Ureter (tissue), 1 donor: ENCODE data around the gene MPST. TPM values are rescaled to one million over a fixed set of nuclear protein-coding genes. Genes with fewer than 3 reads are reported as not detected.

Experiments used
- DNase-seq: peaks from one replicate; pipeline ENCODE4 v3.0.0-alpha.2; 2020; ENCODE audit warnings: low spot score
- total RNA-seq: library from RNA; stranded (reverse); gene quantifications from one replicate; pipeline ENCODE4 v1.2.4, GENCODE V29; 2023
- donor health status: DM: yes; HTN: yes; CAD: no.

Gene MPST
- total RNA-seq, 1 donor from 2014 or later: 42.7 TPM

DNA sequence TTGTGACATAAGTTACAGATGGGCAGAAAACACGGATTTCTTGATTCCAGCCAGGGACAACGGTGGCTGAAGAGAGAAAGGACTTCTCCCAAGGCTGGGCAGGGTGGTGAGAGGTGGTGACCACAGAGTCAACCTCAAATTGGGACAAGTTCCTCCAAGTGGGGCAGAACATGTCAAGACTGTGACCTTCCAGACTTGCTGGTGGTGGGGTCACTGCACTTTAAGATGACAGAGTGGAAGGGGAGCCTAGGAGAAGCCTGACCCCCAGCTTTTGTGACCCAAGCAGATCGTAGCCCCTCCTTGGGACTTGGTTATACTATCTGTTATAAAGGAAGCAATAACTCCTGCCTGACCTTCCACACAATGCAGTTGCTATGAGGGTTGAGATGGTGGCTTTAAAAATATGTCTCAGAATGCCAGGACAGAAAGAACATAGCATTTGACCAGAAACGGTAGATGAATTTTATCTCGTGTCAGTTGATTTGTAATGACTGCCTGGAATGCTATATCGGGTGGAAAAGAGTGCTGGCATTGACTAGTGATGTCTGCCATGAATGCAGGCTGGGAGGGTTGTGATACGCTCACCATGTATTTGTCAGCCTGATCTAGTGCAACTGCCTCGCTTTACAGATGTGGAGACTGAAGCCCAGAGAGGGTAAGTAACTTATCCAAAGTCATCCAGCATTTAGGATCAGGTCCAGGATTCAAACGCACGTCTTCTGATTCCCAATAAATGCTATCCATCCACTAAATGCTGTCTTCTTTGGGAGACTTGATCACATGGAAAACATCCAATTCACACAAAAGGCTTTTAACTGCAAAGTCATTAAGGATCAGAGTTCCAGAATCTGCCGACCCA is 18.6 kb upstream of the MPST start:
- DNase-seq: no peak

- no peak for DNase-seq
Observed at GRCh38 chr22:37001826-37002225, 17.7 kb upstream of the MPST start.

DNA sequence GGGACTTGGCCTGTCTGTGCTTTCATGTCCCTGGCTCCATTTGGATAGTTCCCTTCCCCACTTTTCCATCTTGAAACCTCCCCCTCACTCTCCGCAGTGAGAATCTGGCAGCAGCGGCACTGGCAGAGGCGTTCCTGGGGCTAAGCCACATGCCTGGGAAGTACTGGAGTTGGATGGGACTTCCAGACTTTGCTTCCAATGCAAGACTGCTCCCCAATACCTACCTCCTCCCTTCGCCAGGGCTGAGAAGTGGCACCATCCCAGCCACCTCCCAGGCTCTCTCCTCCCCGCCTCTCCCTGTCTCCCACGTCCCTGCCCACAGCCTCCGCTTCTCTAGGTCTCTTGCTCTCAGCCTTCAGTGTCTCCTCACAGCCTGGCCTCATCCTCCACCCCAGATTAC is 16.9 kb upstream of the MPST start:
- no peak for DNase-seq

GRCh38 chr22:37007651-37008050 is 11.9 kb upstream of the MPST start:
- DNase-seq: no peak

GRCh38 chr22:37008365-37008764 is 11.2 kb upstream of the MPST start:
- no peak for DNase-seq

GRCh38 chr22:37009490-37009889 is 10.1 kb upstream of the MPST start:
- no peak for DNase-seq

DNA sequence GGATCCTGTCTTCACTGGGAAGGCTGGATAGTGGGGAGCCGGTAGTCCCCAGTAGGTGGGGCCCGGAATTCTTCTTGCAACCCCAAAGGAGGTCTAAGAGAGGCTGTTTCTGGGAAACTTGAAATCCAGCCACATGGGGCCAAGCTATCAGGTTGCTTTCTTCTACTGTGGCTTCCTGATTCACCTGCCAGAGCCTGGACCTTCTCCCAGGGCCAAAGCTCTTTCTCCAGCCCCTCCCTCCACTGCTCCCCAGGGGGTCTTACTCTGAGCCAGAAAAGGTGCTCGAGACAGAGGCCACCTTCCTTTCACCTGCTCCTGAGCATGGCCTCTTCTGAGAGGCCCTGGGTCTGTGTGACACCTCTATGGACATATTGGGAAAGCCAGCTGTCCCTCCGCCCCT is 9.4 kb upstream of the MPST start:
- DNase-seq: no peak

DNA sequence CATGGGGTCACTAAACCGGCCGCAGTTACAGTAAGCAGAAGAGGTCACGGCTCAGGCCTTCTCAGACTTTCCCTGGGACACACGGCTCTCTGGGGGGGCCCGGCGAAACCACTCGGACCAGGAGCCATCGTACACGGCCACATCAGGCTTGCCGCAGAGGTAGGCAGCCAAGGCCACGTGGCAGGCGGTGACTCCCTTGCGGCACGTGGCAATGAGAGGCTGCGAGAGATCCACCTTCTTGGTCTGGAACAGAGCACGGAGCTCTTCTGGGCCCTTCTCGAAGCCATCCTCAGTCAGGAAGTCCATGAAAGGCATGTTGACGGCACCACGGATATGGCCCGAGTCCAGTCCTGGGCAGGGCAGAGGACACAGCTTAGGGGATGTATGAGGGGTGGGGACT is 8.6 kb upstream of the MPST start:
- DNase-seq: no peak

GRCh38 chr22:37011472-37011871 is 8.1 kb upstream of the MPST start:
- DNase-seq: no peak

GRCh38 chr22:37012262-37012904 is 7.2 kb upstream of the MPST start:
- DNase-seq: no peak

DNA sequence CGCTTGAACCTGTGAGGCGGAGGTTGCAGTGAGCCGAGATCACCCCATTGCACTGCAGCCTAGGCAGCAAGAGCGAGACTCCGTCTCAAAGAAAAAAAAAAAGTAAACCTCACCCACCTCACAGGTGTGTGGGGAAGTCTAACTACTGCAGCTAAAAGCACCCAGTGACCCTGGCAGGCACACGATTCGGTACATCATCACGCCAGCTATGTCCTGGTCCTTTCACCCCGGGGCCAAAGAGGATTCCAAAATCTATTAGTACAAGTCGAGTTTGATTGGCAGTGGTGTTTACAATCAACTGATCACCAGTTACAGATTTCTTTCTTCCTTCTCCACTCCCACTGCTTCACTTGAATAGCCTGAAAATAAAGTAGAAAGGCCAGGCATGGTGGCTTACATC is 6.6 kb upstream of the MPST start:
- DNase-seq: no peak

DNA sequence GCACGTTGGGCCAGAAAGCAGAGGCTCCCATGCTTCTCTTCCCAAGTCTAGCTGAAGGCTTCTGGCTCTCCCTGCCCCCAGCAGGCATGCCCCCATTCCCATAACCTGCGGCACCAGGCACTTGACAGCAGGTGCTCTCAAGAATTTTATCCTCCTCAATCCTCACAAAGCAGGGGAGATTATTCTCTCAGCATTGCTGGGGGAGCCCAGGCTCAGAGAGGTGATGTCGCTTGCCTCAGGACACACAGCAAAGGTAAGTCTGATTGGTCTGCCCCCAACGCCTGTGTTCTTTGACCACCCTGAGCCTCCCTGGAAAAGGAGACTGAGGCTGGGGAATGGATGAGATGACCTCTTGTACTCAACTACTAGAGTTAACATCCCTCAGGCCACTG is 5.1 kb upstream of the MPST start:
- no peak for DNase-seq

DNA sequence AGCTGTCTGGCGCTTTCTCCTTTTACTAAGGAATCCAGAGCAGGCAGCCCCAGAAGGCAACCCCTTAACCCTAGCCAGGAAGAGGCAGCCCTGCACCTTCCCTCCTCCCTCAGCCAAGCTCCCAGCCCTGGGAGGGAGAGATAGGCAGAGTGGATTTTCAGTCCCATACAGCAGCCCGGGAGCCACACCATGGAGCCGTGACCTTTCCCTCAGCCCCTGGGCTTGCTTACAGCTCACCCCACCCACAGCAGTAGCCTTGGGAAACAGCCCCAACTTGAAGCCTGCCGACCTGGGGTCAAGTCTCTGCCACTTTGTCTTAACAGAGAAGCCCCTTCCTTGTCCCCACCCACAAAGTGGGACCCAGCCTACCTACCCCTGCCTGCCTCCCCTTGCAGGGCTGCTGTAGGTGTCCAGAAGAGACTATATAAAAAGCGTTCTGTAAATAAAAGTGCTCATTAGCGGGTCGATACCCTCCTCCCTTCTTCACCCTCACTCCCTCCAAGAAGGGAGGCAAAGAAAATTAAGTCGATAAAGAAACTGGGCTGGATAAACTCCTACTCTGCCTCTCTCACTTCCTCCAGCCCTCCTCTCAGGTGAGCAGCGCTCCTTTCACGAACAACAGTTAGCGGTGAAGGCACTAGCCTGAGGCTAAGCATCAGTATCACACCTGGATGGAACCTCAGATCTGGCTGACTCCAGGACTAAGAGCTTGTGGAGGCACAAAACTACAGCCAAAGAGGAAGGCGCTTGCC is 4.5 kb upstream of the MPST start:
- no peak for DNase-seq

GRCh38 chr22:37015587-37015878 is 4.0 kb upstream of the MPST start:
- no peak for DNase-seq

GRCh38 chr22:37016134-37016910 is 3.2 kb upstream of the MPST start:
- no peak for DNase-seq

DNA sequence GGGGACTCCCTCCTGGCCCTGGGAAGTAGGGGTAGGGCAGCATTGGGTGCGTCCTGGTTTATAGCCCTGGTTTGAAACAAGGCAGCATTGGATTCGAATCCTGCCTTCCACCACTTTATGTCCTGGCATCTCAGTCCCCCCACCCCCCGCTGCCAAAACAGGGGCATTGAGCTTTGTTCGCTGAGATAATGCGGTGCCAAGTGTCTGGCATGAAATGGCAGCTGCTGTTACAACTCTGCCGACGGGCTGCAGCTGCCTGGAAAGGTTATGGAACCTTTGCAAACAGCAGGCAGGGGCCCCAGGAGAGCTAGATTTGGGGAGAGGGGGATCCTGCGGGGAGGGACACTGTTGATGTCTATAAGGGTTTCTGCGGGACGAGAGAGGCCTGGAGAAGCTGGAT is 2.2 kb upstream of the MPST start:
- DNase-seq: no peak

DNA sequence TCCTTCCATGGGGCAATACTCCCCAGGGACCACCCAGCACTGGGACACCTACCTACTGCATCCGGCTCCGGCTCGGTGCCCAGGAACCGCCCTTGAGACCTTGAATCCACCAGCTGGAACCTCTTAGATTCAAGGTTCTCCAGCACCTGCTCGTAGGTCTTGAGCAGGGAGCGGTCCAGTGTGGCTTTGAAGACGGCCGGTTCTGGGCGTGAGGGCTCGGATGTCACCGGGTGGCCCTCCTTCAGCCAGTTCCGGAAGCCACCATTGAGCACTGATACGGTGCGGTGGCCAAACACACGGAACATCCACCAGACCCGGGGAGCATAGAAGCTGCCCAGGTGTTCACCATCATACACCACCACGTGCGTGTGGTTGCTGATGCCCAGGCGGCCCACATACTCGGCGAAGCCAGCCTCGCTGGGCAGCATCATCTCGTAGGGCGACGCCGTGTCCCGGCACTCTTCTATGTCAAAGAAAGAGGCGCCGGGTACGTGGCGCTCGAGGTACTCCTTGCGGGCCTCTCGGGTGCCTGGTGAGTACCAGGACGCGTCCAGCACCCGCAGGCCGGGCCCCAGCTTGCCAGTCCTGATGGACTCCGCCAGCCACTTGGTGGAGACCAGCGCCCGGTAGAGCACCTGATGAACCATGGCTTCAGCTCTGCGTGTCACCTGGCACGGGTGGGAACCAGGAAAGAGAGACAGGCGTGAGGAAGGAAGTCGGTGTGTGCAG is 1.3 kb upstream of the MPST start:
- DNase-seq: no peak

GRCh38 chr22:37018815-37019308 is 680 bp upstream of the MPST start:
- peak; percentile 65 for DNase-seq

GRCh38 chr22:37020192-37020479 is 594 bp downstream of the MPST start:
- DNase-seq: peak; percentile 65

- no peak for DNase-seq
Observed at GRCh38 chr22:37021041-37021440, 1.5 kb downstream of the MPST start.

- no peak for DNase-seq
Observed at GRCh38 chr22:37021710-37022482, 2.4 kb downstream of the MPST start.
